Nephron progenitor cell (in vitro differentiated cells): ENCODE measurements around the gene TNC.

Experiments
- DNase-seq: peaks from one replicate; pipeline ENCODE4 v3.0.0; 2021
- H3K27ac Mint-ChIP-seq: 2 replicates; pipeline ENCODE4 v1.8.0; 2021; ENCODE audit warnings: mild to moderate bottlenecking, moderate library complexity, mixed read lengths
- H3K27me3 Mint-ChIP-seq: 2 replicates; pipeline ENCODE4 v1.8.0; 2021; ENCODE audit warnings: mild to moderate bottlenecking, low read depth, mixed read lengths; ENCODE audit not compliant: poor library complexity
- H3K36me3 Mint-ChIP-seq: 2 replicates; pipeline ENCODE4 v1.8.0; 2021; ENCODE audit warnings: low read depth, mixed read lengths
- H3K4me1 Mint-ChIP-seq: 2 replicates; pipeline ENCODE4 v1.8.0; 2021; ENCODE audit warnings: mixed read lengths
- H3K4me3 Mint-ChIP-seq: 2 replicates; pipeline ENCODE4 v1.8.0; 2021; ENCODE audit warnings: mild to moderate bottlenecking, moderate library complexity, mixed read lengths
- H3K9me3 Mint-ChIP-seq: 2 replicates; pipeline ENCODE4 v1.8.0; 2021; ENCODE audit warnings: mild to moderate bottlenecking, moderate library complexity, mixed read lengths
- TF ChIP-seq, protein P1 (sequence below): fragments of 200-600 bp; sonication (generic); IDR thresholded peaks from 2 replicates; pipeline ENCODE4 v1.5.0; 2021; ENCODE audit warnings: antibody characterized with exemption

Gene TNC

DNA sequence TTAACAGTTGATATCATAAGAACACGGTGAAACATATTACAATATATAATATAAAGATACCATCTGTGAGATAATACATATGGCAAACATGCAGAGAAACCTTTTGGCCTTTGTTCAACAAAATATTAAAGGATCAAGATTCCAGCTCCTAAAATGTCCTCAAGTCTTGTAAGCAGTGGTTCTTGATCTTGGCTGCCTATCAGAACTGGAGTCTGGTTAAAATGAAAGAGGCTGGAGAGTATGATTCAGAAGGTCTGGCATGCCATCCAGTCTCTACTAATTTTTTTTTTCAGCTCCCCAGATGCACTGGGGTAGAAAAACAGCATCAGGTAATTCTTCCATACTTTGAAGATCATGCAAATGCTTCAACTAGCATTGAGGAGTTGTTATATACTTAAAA lies 83.2 kb downstream of the TNC start:
- H3K4me1 Mint-ChIP-seq: peaks cover 24% of the 10 kb centered on the region
- peaks cover 3% of the 10 kb centered on the region for H3K27me3 Mint-ChIP-seq
- no peaks in the 10 kb centered on the region for H3K9me3 Mint-ChIP-seq
- no peak overlapping the region for H3K27ac Mint-ChIP-seq
- TF ChIP-seq, protein P1, sequence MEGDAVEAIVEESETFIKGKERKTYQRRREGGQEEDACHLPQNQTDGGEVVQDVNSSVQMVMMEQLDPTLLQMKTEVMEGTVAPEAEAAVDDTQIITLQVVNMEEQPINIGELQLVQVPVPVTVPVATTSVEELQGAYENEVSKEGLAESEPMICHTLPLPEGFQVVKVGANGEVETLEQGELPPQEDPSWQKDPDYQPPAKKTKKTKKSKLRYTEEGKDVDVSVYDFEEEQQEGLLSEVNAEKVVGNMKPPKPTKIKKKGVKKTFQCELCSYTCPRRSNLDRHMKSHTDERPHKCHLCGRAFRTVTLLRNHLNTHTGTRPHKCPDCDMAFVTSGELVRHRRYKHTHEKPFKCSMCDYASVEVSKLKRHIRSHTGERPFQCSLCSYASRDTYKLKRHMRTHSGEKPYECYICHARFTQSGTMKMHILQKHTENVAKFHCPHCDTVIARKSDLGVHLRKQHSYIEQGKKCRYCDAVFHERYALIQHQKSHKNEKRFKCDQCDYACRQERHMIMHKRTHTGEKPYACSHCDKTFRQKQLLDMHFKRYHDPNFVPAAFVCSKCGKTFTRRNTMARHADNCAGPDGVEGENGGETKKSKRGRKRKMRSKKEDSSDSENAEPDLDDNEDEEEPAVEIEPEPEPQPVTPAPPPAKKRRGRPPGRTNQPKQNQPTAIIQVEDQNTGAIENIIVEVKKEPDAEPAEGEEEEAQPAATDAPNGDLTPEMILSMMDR: no peak
- no peak for DNase-seq
- H3K4me3 Mint-ChIP-seq: no peak overlapping the region
- no peaks in the 10 kb centered on the region for H3K36me3 Mint-ChIP-seq

GRCh38 chr9:115033800-115034199 lies 84.2 kb downstream of the TNC start:
- no peak overlapping the region for H3K27ac Mint-ChIP-seq
- TF ChIP-seq, protein P1: no peak
- peaks cover 27% of the 10 kb centered on the region for H3K4me1 Mint-ChIP-seq
- no peak for DNase-seq
- H3K36me3 Mint-ChIP-seq: no peaks in the 10 kb centered on the region
- no peaks in the 10 kb centered on the region for H3K9me3 Mint-ChIP-seq
- H3K27me3 Mint-ChIP-seq: no peaks in the 10 kb centered on the region
- no peak overlapping the region for H3K4me3 Mint-ChIP-seq

DNA sequence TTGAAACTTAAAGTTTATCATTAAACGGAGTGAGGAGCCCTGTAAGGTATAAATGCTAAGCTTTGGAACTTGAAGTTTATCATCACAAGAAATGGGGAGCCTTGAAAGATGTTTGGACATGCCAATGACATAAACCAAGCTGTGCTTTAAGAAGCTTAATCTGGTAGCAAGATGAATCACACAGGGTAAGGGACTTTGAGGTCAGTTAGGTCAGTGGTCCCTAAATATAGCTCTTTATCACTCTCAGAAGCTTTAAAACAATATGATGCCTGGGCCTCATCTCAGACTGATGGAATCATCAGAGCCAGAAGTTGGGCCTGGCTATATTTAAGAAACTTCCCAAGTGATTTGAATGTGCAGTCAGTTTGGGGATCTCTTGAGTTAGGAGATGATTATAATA lies 85.7 kb downstream of the TNC start:
- DNase-seq: no peak
- Mint-ChIP-seq H3K36me3 (no peaks in the 10 kb centered on the region), H3K27me3 (no peaks in the 10 kb centered on the region), H3K27ac (no peak overlapping the region), H3K4me1 (peaks cover 27% of the 10 kb centered on the region), H3K4me3 (no peak overlapping the region), H3K9me3 (no peaks in the 10 kb centered on the region)
- TF ChIP-seq, protein P1: no peak

DNA sequence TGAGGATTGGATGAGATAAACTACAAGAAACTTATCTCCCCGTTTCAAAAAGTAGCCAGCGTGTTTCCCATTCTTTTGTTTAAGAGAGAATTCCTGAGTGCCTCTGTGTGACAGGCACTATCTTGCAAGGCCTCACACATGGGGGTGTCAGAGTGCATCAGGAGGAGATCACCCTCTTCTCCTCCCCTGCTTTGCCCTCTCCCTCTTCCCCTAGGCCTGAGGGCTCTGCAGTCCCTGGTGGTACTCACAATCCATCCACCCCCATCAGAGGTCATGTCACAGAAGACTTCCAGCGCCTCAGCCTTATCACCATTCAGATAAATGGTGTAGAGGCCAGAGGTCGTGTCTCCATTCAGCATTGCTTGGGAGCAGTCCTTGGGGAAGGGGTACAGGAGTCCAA lies 88.0 kb downstream of the TNC start:
- DNase-seq: peak; percentile 14
- Mint-ChIP-seq H3K4me3 (no peak overlapping the region), H3K9me3 (no peaks in the 10 kb centered on the region), H3K4me1 (peaks cover 16% of the 10 kb centered on the region), H3K36me3 (no peaks in the 10 kb centered on the region), H3K27ac (no peak overlapping the region), H3K27me3 (no peaks in the 10 kb centered on the region)
- TF ChIP-seq, protein P1: no peak

GRCh38 chr9:115025721-115026120 lies 92.2 kb downstream of the TNC start:
- Mint-ChIP-seq H3K4me3 (no peak overlapping the region), H3K9me3 (no peaks in the 10 kb centered on the region)

GRCh38 chr9:115024925-115025535 lies 92.9 kb downstream of the TNC start:
- H3K27ac Mint-ChIP-seq: no peak overlapping the region
- TF ChIP-seq, protein P1: no peak
- no peaks in the 10 kb centered on the region for H3K27me3 Mint-ChIP-seq
- no peak for DNase-seq
- no peak overlapping the region for H3K4me3 Mint-ChIP-seq
- no peaks in the 10 kb centered on the region for H3K36me3 Mint-ChIP-seq
- peaks cover 5% of the 10 kb centered on the region for H3K4me1 Mint-ChIP-seq
- no peaks in the 10 kb centered on the region for H3K9me3 Mint-ChIP-seq

More at GRCh38 chr9:115025721-115026120, 92.2 kb downstream of the TNC start:
- TF ChIP-seq, protein P1: no peak
- no peaks in the 10 kb centered on the region for H3K36me3 Mint-ChIP-seq
- no peak for DNase-seq
- no peaks in the 10 kb centered on the region for H3K27me3 Mint-ChIP-seq
- H3K27ac Mint-ChIP-seq: no peak overlapping the region
- H3K4me1 Mint-ChIP-seq: peaks cover 11% of the 10 kb centered on the region
